CD4-positive, alpha-beta T cell treated with Interleukin-2 at 100 ng/mL for 4 hours (primary cell): ENCODE data around the gene LAMB3.
A peak's percentile ranks its signal among the peaks of the same experiment; 100 is the strongest.

ENCODE experiments used
- DNase-seq: peaks from one replicate; pipeline ENCODE4 v3.0.0-alpha.2; 2020; ENCODE audit warnings: low spot score

LAMB3 gene

GRCh38 chr1:209661071-209661470 lies 8.8 kb upstream of the LAMB3 start:
- DNase-seq: no peak

GRCh38 chr1:209659909-209660308 lies 7.7 kb upstream of the LAMB3 start:
- DNase-seq: peak; percentile 7

- no peak for DNase-seq
These were observed 5.7 kb upstream of the LAMB3 start for GRCh38 chr1:209657918-209658317.

- DNase-seq: no peak
These were observed 5.1 kb upstream of the LAMB3 start for GRCh38 chr1:209657140-209657879.

GRCh38 chr1:209655411-209656231 lies 3.4 kb upstream of the LAMB3 start:
- DNase-seq: no peak

GRCh38 chr1:209653915-209654351 lies 1.7 kb upstream of the LAMB3 start:
- no peak for DNase-seq

- DNase-seq: peak; percentile 38
These were observed 712 bp upstream of the LAMB3 start for GRCh38 chr1:209652873-209653401.

- peak; percentile 66 for DNase-seq
These were observed 1.1 kb downstream of the LAMB3 start for GRCh38 chr1:209651138-209651587.

GRCh38 chr1:209650454-209650853 lies 1.8 kb downstream of the LAMB3 start:
- no peak for DNase-seq

- DNase-seq: peak; percentile 26
These were observed 3.1 kb downstream of the LAMB3 start for GRCh38 chr1:209648931-209649776.

GRCh38 chr1:209648346-209648745 lies 3.9 kb downstream of the LAMB3 start:
- no peak for DNase-seq

- no peak for DNase-seq
These were observed 5.1 kb downstream of the LAMB3 start for GRCh38 chr1:209647156-209647555.

GRCh38 chr1:209646558-209646957 lies 5.7 kb downstream of the LAMB3 start:
- DNase-seq: no peak

GRCh38 chr1:209645574-209646452 lies 6.4 kb downstream of the LAMB3 start:
- DNase-seq: no peak

- DNase-seq: no peak
These were observed 8.8 kb downstream of the LAMB3 start for GRCh38 chr1:209643285-209644020.

GRCh38 chr1:209642816-209643215 lies 9.4 kb downstream of the LAMB3 start:
- no peak for DNase-seq

GRCh38 chr1:209641832-209642172 lies 10.4 kb downstream of the LAMB3 start:
- DNase-seq: no peak

- no peak for DNase-seq
These were observed 16.4 kb downstream of the LAMB3 start for GRCh38 chr1:209635850-209636249.

- no peak for DNase-seq
These were observed 18.1 kb downstream of the LAMB3 start for GRCh38 chr1:209634005-209634737.
